Mesodermal cell (in vitro differentiated cells): Measurements from ENCODE around the gene NDST3.
"Not testable (repeated sequence)": the region's sequence is repeated elsewhere in the genome, so short reads cannot be mapped to it uniquely, and the experiment has no call there.

Experiments used
- H3K27ac ChIP-seq: 2 replicates; pipeline ENCODE4 v1.7.0; 2013; ENCODE audit warnings: mild to moderate bottlenecking, low read depth, low read length, moderate library complexity; ENCODE audit not compliant: severe bottlenecking
- H3K36me3 ChIP-seq: 2 replicates; pipeline ENCODE4 v1.7.1; 2013; ENCODE audit warnings: mild to moderate bottlenecking, low read length, moderate library complexity; ENCODE audit not compliant: control insufficient read depth, insufficient read depth
- H3K4me1 ChIP-seq: one replicate; pipeline ENCODE4 v1.7.1; 2013; ENCODE audit warnings: mild to moderate bottlenecking, low read length; ENCODE audit not compliant: insufficient read depth, control insufficient read depth, poor library complexity, severe bottlenecking
- H3K4me3 ChIP-seq: 2 replicates; pipeline ENCODE4 v1.7.0; 2013; ENCODE audit warnings: low read length, control low read depth, mild to moderate bottlenecking; ENCODE audit not compliant: insufficient read depth, poor library complexity, severe bottlenecking; ENCODE audit errors: extremely low read depth
- H3K9me3 ChIP-seq: 2 replicates; pipeline ENCODE4 v1.7.1; 2013; ENCODE audit warnings: mild to moderate bottlenecking, low read length, moderate library complexity; ENCODE audit not compliant: control insufficient read depth
- WGBS, 2 experiments: methylation state at CpG; one replicate each; pipeline ENCODE4 v1.1.5; 2013; ENCODE audit warnings: missing lambda C conversion rate in 2 of 2; ENCODE audit not compliant: insufficient coverage in 2 of 2; 5-methylcytosine and 5-hydroxymethylcytosine counted together

The NDST3 gene

GRCh38 chr4:118282692-118283091 lies 248.4 kb downstream of the NDST3 start:
- 84 to 90% methylated on average over 2 to 4 of the region's 4 CpGs for WGBS, 2 experiments
- Histone ChIP-seq H3K9me3 (no peaks in the 10 kb centered on the region), H3K4me3 (no peak overlapping the region), H3K4me1 (peaks cover 5% of the 10 kb centered on the region), H3K27ac (no peak overlapping the region), H3K36me3 (peaks cover 6% of the 10 kb centered on the region)

DNA sequence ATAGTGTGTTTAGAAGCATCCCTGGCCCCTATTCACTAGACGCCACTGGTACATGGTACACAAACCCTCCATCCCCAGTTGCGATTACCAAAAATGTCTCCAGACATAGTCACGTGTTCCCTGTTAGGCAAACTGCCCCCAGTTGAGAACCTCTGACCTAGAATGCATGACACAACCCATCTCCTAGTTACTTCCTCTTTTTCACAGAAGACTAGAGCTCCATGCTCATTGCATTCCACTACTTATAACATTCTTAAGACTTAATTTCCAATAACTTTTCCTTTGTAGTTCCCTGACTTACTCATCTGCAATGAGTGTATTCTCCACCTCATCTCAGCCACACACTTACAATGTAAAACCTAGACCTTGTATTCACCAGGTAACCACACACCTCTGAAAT lies 249.9 kb downstream of the NDST3 start:
- peaks cover 6% of the 10 kb centered on the region for H3K36me3 ChIP-seq
- H3K4me1 ChIP-seq, result peaks cover 5% of the 10 kb centered on the region
- 90 to 93% methylated on average over 3 of the region's 3 CpGs for WGBS, 2 experiments
- H3K9me3 ChIP-seq, result no peaks in the 10 kb centered on the region
- H3K4me3 ChIP-seq, result no peak overlapping the region
- H3K27ac ChIP-seq, result no peak overlapping the region

DNA sequence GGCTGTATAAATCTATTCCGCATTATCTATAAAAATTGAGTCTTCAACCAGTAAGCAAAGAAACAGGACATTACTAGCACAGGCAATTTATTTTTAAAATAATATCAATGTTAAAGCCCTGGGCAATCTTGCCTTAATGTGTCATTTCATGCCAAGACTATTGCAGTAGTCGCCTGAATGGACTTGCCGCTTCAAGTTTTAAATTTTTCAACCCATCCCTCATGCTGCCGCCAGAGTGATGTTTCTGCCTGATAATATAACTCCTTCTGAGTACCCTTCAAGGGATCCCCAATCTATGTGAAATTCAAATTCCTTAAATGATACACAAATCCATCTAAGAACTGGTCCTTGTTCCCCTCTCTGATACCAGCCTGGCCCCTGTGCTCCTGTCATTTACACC lies 251.6 kb downstream of the NDST3 start:
- Histone ChIP-seq H3K36me3 (peaks cover 6% of the 10 kb centered on the region), H3K4me3 (no peak overlapping the region), H3K4me1 (no peaks in the 10 kb centered on the region), H3K27ac (no peak overlapping the region), H3K9me3 (no peaks in the 10 kb centered on the region)
- 94 to 95% methylated on average over 3 of the region's 4 CpGs for WGBS, 2 experiments

- no peak overlapping the region for H3K27ac ChIP-seq
- 95 to 100% methylated on average over 2 of the region's 3 CpGs for WGBS, 2 experiments
- no peaks in the 10 kb centered on the region for H3K9me3 ChIP-seq
- no peaks in the 10 kb centered on the region for H3K4me1 ChIP-seq
- H3K4me3 ChIP-seq, result no peak overlapping the region
- H3K36me3 ChIP-seq, result peaks cover 3% of the 10 kb centered on the region
Observed at GRCh38 chr4:118286685-118287084, 252.4 kb downstream of the NDST3 start.

DNA sequence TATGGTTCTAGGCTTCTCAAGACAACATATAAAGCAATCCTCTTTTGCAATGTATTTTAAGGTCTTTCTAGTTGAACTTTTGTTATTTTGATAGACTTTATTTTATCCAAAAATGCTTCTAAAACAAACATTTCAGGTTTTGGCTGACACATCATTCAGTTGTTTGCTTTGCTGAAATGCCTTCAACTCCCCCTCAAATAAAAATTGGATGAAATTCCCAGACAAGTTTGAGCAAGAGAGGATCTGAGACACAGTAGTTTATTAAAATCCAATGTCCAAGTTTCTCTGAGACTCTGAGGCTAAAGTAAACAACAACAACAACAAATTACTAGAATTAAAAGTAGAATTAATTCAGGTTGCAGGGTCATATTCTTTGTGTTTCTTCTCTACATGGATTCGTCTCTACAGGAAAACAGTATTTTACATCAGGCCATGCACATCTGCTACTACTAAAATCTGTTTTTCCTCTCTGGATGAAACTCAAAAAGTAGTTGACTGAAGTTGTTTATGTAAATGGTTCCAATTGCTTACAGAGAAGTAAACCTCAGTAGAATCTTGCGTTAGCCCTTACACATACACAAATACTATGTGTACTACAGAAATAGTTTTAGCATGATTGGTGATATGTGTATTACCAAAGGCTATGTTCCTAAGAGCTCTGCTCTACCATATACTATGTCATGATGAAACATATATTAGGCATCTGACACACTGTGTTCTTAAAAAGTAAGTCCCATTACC lies 253.6 kb downstream of the NDST3 start:
- no peaks in the 10 kb centered on the region for H3K4me1 ChIP-seq
- WGBS, 2 experiments, result no CpG with 5 or more reads among the region's 2 CpGs
- no peak overlapping the region for H3K27ac ChIP-seq
- no peak overlapping the region for H3K4me3 ChIP-seq
- no peaks in the 10 kb centered on the region for H3K9me3 ChIP-seq
- no peaks in the 10 kb centered on the region for H3K36me3 ChIP-seq

- H3K4me3 ChIP-seq, result no peak overlapping the region
- no CpG with 5 or more reads among the region's 1 CpG for WGBS, 2 experiments
- H3K4me1 ChIP-seq, result no peaks in the 10 kb centered on the region
- H3K27ac ChIP-seq, result no peak overlapping the region
- H3K36me3 ChIP-seq, result no peaks in the 10 kb centered on the region
- H3K9me3 ChIP-seq, result no peaks in the 10 kb centered on the region
Observed at GRCh38 chr4:118289794-118290193, 255.5 kb downstream of the NDST3 start.

GRCh38 chr4:118290951-118291350 lies 256.7 kb downstream of the NDST3 start:
- Histone ChIP-seq H3K4me3 (no peak overlapping the region), H3K4me1 (no peaks in the 10 kb centered on the region), H3K27ac (no peak overlapping the region), H3K36me3 (no peaks in the 10 kb centered on the region), H3K9me3 (no peaks in the 10 kb centered on the region)
- 92 to 100% methylated on average over 2 of the region's 2 CpGs for WGBS, 2 experiments

- Histone ChIP-seq H3K36me3 (no peaks in the 10 kb centered on the region), H3K4me1 (no peaks in the 10 kb centered on the region), H3K27ac (no peak overlapping the region), H3K4me3 (no peak overlapping the region), H3K9me3 (no peaks in the 10 kb centered on the region)
- no CpG with 5 or more reads among the region's 1 CpG for WGBS, 2 experiments
Observed at GRCh38 chr4:118296729-118297128, 262.4 kb downstream of the NDST3 start.

GRCh38 chr4:118299619-118300018 lies 265.3 kb downstream of the NDST3 start:
- H3K4me3 ChIP-seq, H3K4me1 ChIP-seq, H3K9me3 ChIP-seq, H3K36me3 ChIP-seq, H3K27ac ChIP-seq: not testable (repeated sequence)
- no CpG with 5 or more reads among the region's 6 CpGs for whole genome bisulfite sequencing, 2 experiments

GRCh38 chr4:118307643-118308042 lies 273.4 kb downstream of the NDST3 start:
- WGBS, 2 experiments, result 100% methylated on average over 1 of the region's 2 CpGs; no CpG with 5 or more reads in 1 of the 2 experiments
- Histone ChIP-seq H3K4me1 (peaks cover 6% of the 10 kb centered on the region), H3K4me3 (no peak overlapping the region), H3K9me3 (no peaks in the 10 kb centered on the region), H3K36me3 (no peaks in the 10 kb centered on the region), H3K27ac (peak overlapping the region; percentile 17)
